Mucosa of stomach (tissue), 1 donor: ENCODE results near the gene BLVRB.

ENCODE experiments used
- H3K27me3 ChIP-seq: one replicate; pipeline ENCODE4 v1.7.0; 2013; ENCODE audit warnings: mild to moderate bottlenecking, low read length; ENCODE audit not compliant: control insufficient read depth, insufficient read depth
- H3K36me3 ChIP-seq: one replicate; pipeline ENCODE4 v1.7.0; 2013; ENCODE audit warnings: low read length; ENCODE audit not compliant: control insufficient read depth, insufficient read depth
- H3K4me1 ChIP-seq: one replicate; pipeline ENCODE4 v1.7.0; 2013; ENCODE audit warnings: mild to moderate bottlenecking, low read length; ENCODE audit not compliant: control insufficient read depth, insufficient read depth
- H3K4me3 ChIP-seq: one replicate; pipeline ENCODE4 v1.7.0; 2013; ENCODE audit warnings: low read length
- H3K9ac ChIP-seq: one replicate; pipeline ENCODE4 v1.7.0; 2013; ENCODE audit warnings: mild to moderate bottlenecking, low read length, moderate library complexity
- H3K9me3 ChIP-seq: one replicate; pipeline ENCODE4 v1.7.0; 2013; ENCODE audit warnings: mild to moderate bottlenecking, low read length, moderate library complexity; ENCODE audit not compliant: control insufficient read depth
- donor health status: Pancreatic carcinoma.

The BLVRB gene

GRCh38 chr19:40465557-40466218 is at the start of gene BLVRB:
TSS of gene BLVRB (minus strand) at chr19:40465745. CDS start at chr19:40465688, 57 bp downstream.
- Histone ChIP-seq H3K4me1 (peaks cover 27% of the 10 kb centered on the region), H3K4me3 (peak within 1 kb of the TSS; percentile 85), H3K9me3 (no peaks in the 10 kb centered on the region), H3K36me3 (no peaks in the 10 kb centered on the region), H3K9ac (peak within 1 kb of the TSS; percentile 88), H3K27me3 (peaks cover 6% of the 10 kb centered on the region)

- no peaks in the 10 kb centered on the region for H3K36me3 ChIP-seq
- no peak overlapping the region for H3K9ac ChIP-seq
- H3K27me3 ChIP-seq = peaks cover 32% of the 10 kb centered on the region
- H3K4me1 ChIP-seq = no peaks in the 10 kb centered on the region
- H3K4me3 ChIP-seq = no peak overlapping the region
- no peaks in the 10 kb centered on the region for H3K9me3 ChIP-seq
Observed at GRCh38 chr19:40513741-40514315, 48.3 kb upstream of the BLVRB start.

- H3K4me1 ChIP-seq = no peaks in the 10 kb centered on the region
- no peaks in the 10 kb centered on the region for H3K9me3 ChIP-seq
- H3K4me3 ChIP-seq = no peak overlapping the region
- H3K27me3 ChIP-seq = peaks cover 32% of the 10 kb centered on the region
- H3K9ac ChIP-seq = no peak overlapping the region
- no peaks in the 10 kb centered on the region for H3K36me3 ChIP-seq
Observed at GRCh38 chr19:40513345-40513678, 47.8 kb upstream of the BLVRB start.

GRCh38 chr19:40512473-40513344 is 47.2 kb upstream of the BLVRB start:
- peaks cover 32% of the 10 kb centered on the region for H3K27me3 ChIP-seq
- no peaks in the 10 kb centered on the region for H3K4me1 ChIP-seq
- no peaks in the 10 kb centered on the region for H3K9me3 ChIP-seq

GRCh38 chr19:40512110-40512472 is 46.5 kb upstream of the BLVRB start:
- Histone ChIP-seq H3K4me3 (no peak overlapping the region), H3K4me1 (no peaks in the 10 kb centered on the region), H3K27me3 (peaks cover 32% of the 10 kb centered on the region), H3K36me3 (no peaks in the 10 kb centered on the region), H3K9ac (no peak overlapping the region), H3K9me3 (no peaks in the 10 kb centered on the region)

More at GRCh38 chr19:40512473-40513344, 47.2 kb upstream of the BLVRB start:
- Histone ChIP-seq H3K4me3 (no peak overlapping the region), H3K36me3 (no peaks in the 10 kb centered on the region), H3K9ac (no peak overlapping the region)

GRCh38 chr19:40511487-40511886 is 45.9 kb upstream of the BLVRB start:
- Histone ChIP-seq H3K27me3 (peaks cover 32% of the 10 kb centered on the region), H3K4me3 (no peak overlapping the region), H3K9ac (no peak overlapping the region), H3K4me1 (no peaks in the 10 kb centered on the region), H3K36me3 (no peaks in the 10 kb centered on the region), H3K9me3 (no peaks in the 10 kb centered on the region)

GRCh38 chr19:40510526-40511115 is 45.1 kb upstream of the BLVRB start:
- H3K4me1 ChIP-seq = no peaks in the 10 kb centered on the region
- no peak overlapping the region for H3K4me3 ChIP-seq
- H3K36me3 ChIP-seq = no peaks in the 10 kb centered on the region
- H3K9me3 ChIP-seq = no peaks in the 10 kb centered on the region
- H3K9ac ChIP-seq = no peak overlapping the region
- peaks cover 32% of the 10 kb centered on the region for H3K27me3 ChIP-seq

- no peak overlapping the region for H3K4me3 ChIP-seq
- H3K9me3 ChIP-seq = no peaks in the 10 kb centered on the region
Observed at GRCh38 chr19:40508739-40509260, 43.3 kb upstream of the BLVRB start.

GRCh38 chr19:40507892-40508291 is 42.3 kb upstream of the BLVRB start:
- Histone ChIP-seq H3K9ac (no peak overlapping the region), H3K4me1 (no peaks in the 10 kb centered on the region), H3K4me3 (no peak overlapping the region), H3K9me3 (no peaks in the 10 kb centered on the region), H3K36me3 (no peaks in the 10 kb centered on the region), H3K27me3 (peaks cover 13% of the 10 kb centered on the region)

More at GRCh38 chr19:40508739-40509260, 43.3 kb upstream of the BLVRB start:
- Histone ChIP-seq H3K36me3 (no peaks in the 10 kb centered on the region), H3K27me3 (peaks cover 22% of the 10 kb centered on the region), H3K4me1 (no peaks in the 10 kb centered on the region), H3K9ac (no peak overlapping the region)

GRCh38 chr19:40506099-40506498 is 40.6 kb upstream of the BLVRB start:
- no peak overlapping the region for H3K9ac ChIP-seq
- H3K4me1 ChIP-seq = no peaks in the 10 kb centered on the region
- no peaks in the 10 kb centered on the region for H3K27me3 ChIP-seq
- H3K9me3 ChIP-seq = no peaks in the 10 kb centered on the region
- H3K36me3 ChIP-seq = no peaks in the 10 kb centered on the region
- no peak overlapping the region for H3K4me3 ChIP-seq

- no peaks in the 10 kb centered on the region for H3K36me3 ChIP-seq
- H3K4me1 ChIP-seq = no peaks in the 10 kb centered on the region
- no peaks in the 10 kb centered on the region for H3K27me3 ChIP-seq
- H3K4me3 ChIP-seq = no peak overlapping the region
- H3K9me3 ChIP-seq = no peaks in the 10 kb centered on the region
- no peak overlapping the region for H3K9ac ChIP-seq
Observed at GRCh38 chr19:40503320-40503695, 37.8 kb upstream of the BLVRB start.
